Measurements from ENCODE around the gene MAEA. TPM values are rescaled to one million over a fixed set of nuclear protein-coding genes. Genes with fewer than 3 reads are reported as not detected.

MAEA gene
- total RNA-seq, 2 donors from 2014 or later = 65.8 to 124 TPM

DNA sequence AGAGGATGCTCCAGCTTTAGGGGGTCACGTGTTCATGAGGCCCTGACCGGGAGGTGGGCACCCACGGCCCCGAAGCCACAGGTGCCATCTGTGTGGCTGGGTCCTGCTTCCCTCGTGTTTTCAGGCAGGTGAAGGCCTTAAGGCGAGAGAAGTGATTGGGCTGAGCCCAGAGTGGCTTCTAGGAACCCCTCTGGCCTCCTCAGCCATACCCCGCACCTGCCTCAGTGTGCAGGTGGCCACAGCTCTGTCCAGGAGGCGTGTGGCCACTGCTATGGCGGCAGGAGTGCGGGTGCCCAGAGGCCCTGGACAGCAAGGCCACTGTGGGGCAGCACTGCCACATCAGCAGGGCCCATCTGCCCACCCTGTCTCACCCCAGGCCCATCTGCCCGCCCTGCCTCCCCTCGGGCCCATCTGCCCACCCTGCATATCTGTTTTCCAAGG, 91.5 kb downstream of the MAEA start:
- DNase-seq = no peak
- intact Hi-C loops (cut with DNase I) = no loop called here
- no peaks in the 10 kb centered on the region for H3K4me1 ChIP-seq
- H3K36me3 ChIP-seq = no peaks in the 10 kb centered on the region
- H3K27me3 ChIP-seq = no peaks in the 10 kb centered on the region
- H3K27ac ChIP-seq = no peak overlapping the region
- TF ChIP-seq, protein P1, sequence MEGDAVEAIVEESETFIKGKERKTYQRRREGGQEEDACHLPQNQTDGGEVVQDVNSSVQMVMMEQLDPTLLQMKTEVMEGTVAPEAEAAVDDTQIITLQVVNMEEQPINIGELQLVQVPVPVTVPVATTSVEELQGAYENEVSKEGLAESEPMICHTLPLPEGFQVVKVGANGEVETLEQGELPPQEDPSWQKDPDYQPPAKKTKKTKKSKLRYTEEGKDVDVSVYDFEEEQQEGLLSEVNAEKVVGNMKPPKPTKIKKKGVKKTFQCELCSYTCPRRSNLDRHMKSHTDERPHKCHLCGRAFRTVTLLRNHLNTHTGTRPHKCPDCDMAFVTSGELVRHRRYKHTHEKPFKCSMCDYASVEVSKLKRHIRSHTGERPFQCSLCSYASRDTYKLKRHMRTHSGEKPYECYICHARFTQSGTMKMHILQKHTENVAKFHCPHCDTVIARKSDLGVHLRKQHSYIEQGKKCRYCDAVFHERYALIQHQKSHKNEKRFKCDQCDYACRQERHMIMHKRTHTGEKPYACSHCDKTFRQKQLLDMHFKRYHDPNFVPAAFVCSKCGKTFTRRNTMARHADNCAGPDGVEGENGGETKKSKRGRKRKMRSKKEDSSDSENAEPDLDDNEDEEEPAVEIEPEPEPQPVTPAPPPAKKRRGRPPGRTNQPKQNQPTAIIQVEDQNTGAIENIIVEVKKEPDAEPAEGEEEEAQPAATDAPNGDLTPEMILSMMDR (IDR thresholded peaks at IDR 0.05) = no peak
- H3K4me3 ChIP-seq = no peak overlapping the region
- no peaks in the 10 kb centered on the region for H3K9me3 ChIP-seq
- no peak overlapping the region for H3K9ac ChIP-seq (ENCODE audit: low read depth in 2 of 2, low read length in 2 of 2)

DNA sequence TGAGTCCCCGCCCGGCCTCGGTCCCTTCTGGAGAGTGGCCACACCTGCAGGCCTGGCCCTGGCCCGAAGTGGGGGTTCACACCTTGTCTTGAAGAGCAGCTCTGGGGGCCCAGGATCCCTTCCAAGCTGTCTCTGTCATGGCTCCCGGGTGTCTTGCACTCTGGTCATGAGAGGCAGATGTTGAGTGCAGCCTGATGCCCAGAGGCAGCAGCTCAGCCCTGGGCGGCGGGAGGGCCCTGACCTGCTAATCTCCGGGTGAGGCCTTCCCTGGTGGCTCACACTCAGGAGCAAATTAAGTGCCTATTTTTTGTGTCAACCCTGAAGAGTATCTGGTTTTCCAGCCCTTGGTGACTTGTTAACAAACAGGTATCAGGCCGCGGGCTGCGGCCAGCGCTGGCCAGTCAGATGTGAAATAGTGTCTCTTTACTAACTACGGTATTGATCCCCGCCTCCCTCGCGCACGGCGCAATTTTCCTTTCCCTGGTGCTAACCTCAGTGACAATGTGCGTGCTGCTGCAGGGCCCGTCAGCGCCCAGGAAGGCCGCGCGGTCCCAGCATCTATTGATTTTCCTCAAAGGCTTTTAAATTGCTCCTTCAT, 92.4 kb downstream of the MAEA start:
- Histone ChIP-seq H3K9ac (ENCODE audit: low read depth in 2 of 2, low read length in 2 of 2) (no peak overlapping the region), H3K4me1 (no peaks in the 10 kb centered on the region), H3K27me3 (no peaks in the 10 kb centered on the region), H3K9me3 (no peaks in the 10 kb centered on the region), H3K27ac (no peak overlapping the region), H3K36me3 (no peaks in the 10 kb centered on the region), H3K4me3 (no peak overlapping the region)
- intact Hi-C loops (cut with DNase I) = no loop called here
- TF ChIP-seq, protein P1 (IDR thresholded peaks at IDR 0.05) = no peak
- DNase-seq = no peak

DNA sequence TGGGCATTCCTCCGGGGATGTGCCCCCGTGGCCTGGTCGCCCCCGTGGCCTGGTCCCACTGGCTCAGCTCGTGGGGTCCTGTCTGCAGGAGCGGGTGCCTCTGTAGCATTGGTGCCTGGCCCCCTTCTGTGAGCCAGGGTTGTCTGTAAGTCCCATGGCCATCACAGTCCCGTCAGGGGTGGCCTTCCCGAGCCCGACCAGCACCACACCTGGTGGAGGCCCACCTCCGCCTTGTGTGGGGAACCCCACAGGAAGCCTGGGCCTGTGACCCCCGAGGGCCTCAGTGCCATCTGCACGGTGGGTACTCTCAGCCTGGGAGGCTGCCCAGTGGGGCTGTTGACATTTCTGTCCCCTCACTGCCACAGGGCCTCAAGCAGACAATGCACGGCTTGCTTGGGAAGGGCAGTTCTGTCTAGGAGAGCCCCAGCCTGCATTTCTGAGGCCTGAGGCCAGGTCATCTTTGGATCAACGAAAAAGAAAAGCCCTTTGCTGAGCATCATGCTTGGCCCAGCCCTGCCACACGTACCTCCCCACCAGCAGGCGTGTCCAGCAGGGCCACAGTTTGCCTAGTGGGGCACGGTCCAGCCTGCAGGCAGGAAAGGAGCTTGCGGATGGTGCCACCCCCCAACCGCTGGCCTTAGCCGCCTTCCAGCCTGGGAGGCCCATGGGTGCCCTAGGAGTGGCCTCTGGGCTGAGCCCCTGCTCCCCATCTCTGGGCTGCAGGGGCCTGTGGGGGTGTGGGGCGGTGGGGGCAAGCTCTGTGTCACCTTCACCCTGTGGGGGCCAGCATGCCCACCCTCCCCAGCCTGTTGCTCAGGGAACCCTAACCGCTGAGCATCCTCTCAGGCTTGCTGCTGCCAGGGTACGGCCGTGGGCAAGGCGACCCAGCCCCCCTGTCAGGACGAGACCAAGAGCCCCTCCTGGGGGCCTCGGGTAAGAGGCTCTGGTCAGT, 93.4 kb downstream of the MAEA start:
- H3K4me3 ChIP-seq = no peak overlapping the region
- no peak overlapping the region for H3K27ac ChIP-seq
- no peaks in the 10 kb centered on the region for H3K27me3 ChIP-seq
- no peak overlapping the region for H3K9ac ChIP-seq (ENCODE audit: low read depth in 2 of 2, low read length in 2 of 2)
- no peak for DNase-seq
- TF ChIP-seq, protein P1 (IDR thresholded peaks at IDR 0.05) = no peak
- intact Hi-C loops (cut with DNase I) = no loop called here
- no peaks in the 10 kb centered on the region for H3K36me3 ChIP-seq
- H3K9me3 ChIP-seq = no peaks in the 10 kb centered on the region
- no peaks in the 10 kb centered on the region for H3K4me1 ChIP-seq

DNA sequence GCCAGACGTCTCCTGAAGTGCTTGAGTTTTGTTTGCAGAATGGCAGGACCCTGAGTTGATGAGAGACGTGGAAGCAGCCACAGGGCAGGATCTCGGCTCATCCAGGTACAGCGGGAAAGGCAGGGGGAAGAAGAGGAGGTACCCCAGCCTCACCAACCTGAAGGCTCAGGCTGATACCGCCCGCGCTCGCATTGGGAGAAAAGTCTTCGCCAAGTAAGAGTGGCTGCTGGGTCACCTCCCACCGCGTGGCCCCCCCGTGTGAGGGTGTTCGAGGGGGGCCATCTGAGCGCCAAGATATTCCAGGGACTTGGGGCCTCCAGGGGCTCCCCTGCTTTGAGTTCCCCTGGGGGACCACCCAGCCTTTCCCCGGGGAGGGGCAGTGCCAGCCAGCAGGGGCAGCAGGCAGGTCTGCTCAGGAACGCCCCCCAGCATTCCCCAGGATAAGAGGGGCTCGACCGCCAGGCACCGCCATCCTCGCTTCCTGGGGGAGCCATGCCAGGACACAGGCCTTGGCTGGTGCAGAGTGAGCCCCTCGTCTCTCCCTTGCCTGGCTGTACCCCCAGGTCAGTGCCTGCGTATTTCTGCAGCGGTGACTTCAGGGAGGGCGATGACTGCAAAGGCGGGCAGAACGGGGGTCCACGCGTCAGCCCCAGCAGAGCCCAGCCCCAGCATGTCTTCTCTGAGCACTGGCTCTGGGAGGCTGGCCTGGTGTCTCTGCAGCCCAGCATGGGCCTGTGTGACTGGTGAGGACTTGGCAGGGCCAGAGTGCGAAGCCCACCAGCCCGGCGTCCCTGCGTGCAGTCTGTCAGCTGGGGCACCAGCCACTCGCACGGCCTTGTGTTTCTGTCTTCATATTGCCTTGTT, 94.3 kb downstream of the MAEA start:
- Histone ChIP-seq H3K36me3 (no peaks in the 10 kb centered on the region), H3K27ac (no peak overlapping the region), H3K27me3 (no peaks in the 10 kb centered on the region), H3K4me3 (no peak overlapping the region), H3K9ac (ENCODE audit: low read depth in 2 of 2, low read length in 2 of 2) (no peak overlapping the region), H3K9me3 (no peaks in the 10 kb centered on the region), H3K4me1 (no peaks in the 10 kb centered on the region)
- intact Hi-C loops (cut with DNase I) = no loop called here
- no peak for DNase-seq
- TF ChIP-seq, protein P1 (IDR thresholded peaks at IDR 0.05) = no peak

DNA sequence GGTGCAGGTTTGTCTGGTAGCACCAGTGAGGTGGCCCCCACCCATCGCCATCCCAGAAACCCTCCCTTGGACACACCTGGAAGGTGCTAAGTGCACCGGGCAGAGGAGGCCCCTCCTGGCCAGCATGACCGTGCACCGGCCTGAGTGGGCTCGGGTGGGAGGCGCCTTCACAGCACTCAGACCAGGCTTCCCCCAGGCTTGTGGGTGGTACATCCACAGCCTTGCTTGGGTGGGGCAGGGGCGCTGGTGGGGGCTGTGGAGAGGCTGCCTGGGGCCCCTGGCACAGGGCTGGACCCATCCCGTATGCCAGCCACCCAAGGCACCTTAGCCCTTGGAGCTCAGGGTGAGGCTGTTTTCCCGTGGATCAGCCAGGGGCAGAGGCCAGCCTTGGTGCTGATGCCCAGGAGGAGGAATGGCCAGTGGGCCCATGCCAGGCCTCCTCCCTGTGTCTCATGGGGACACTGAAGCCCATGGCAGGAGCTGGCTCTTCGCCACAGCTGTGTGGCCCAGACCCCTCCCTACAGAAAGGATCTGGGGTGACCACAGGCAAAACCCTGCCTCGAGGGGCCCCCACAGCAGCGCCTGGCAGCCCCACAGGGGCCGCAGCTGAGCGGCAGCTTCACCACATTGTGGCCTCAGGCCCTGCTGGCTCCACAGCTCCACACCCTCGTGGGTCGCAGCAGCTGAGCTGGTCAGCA, 95.1 kb downstream of the MAEA start:
- H3K36me3 ChIP-seq = no peaks in the 10 kb centered on the region
- intact Hi-C loops (cut with DNase I) = no loop called here
- DNase-seq = no peak

More for the DNA sequence above, 95.1 kb downstream of the MAEA start:
- TF ChIP-seq, protein P1 (IDR thresholded peaks at IDR 0.05) = no peak
- Histone ChIP-seq H3K4me1 (no peaks in the 10 kb centered on the region), H3K27ac (no peak overlapping the region), H3K9me3 (no peaks in the 10 kb centered on the region), H3K4me3 (no peak overlapping the region), H3K9ac (ENCODE audit: low read depth in 2 of 2, low read length in 2 of 2) (no peak overlapping the region), H3K27me3 (no peaks in the 10 kb centered on the region)
